GM18499 (cell line): ENCODE data around the gene MAP3K8.

Source experiments
- ATAC-seq: cut with Tn5 transposase; IDR thresholded peaks from one replicate; pipeline ENCODE4 v1.9.1; 2021; ENCODE audit warnings: moderate number of reproducible peaks; ENCODE audit not compliant: insufficient read depth, unreplicated experiment

The MAP3K8 gene

GRCh38 chr10:30510932-30511700 is 77.1 kb downstream of the MAP3K8 start:
- peak; percentile 38 for ATAC-seq
